Muscle of back (tissue), 11 donors: ENCODE results near the gene AIFM3. TPM values are rescaled to one million over a fixed set of nuclear protein-coding genes. Genes with fewer than 3 reads are reported as not detected.
"Not testable (repeated sequence)": the region's sequence is repeated elsewhere in the genome, so short reads cannot be mapped to it uniquely, and the experiment has no call there.

Experiments
- DNase-seq, 3 donors: peaks; one replicate each; pipeline versions ENCODE4 v3.0.0 to v3.0.0-alpha.2; 2013
- polyA plus RNA-seq, 10 donors: library from polyadenylated mRNA; unstranded; fragments of 120-200 nt; gene quantifications; one replicate each; pipeline ENCODE4 v1.2.1, GENCODE V29; 2013; ENCODE audit not compliant: insufficient read length in 10 of 10

Gene AIFM3
- polyA plus RNA-seq, 10 donors: 0.08 to 0.69 (median 0.31) TPM; not detected in 1

- no peak for DNase-seq
Observed at GRCh38 chr22:21000987-21001600, 34.0 kb downstream of the AIFM3 start.

- peak; percentile 95 to 99 (median 98) for DNase-seq
Observed at GRCh38 chr22:21001601-21002325, 34.7 kb downstream of the AIFM3 start, which contains the start of gene THAP7. Gene THAP7 (minus strand): TSS chr22:21002118. CDS start chr22:21001911, 207 bp downstream.

GRCh38 chr22:21003782-21004181 lies 36.7 kb downstream of the AIFM3 start:
- no peak for DNase-seq

- not testable (repeated sequence) for DNase-seq
Observed at GRCh38 chr22:21009208-21009607, 42.2 kb downstream of the AIFM3 start.

- peak in 2 of 3 donors; percentile 54 to 64 for DNase-seq
Observed at GRCh38 chr22:21009638-21010425, 42.8 kb downstream of the AIFM3 start.

GRCh38 chr22:21010426-21011113 lies 43.5 kb downstream of the AIFM3 start:
- no peak for DNase-seq

- DNase-seq: no peak
Observed at GRCh38 chr22:21012446-21013407, 45.7 kb downstream of the AIFM3 start.

- DNase-seq: no peak
Observed at GRCh38 chr22:21013657-21014201, 46.7 kb downstream of the AIFM3 start.

GRCh38 chr22:21014202-21014725 lies 47.2 kb downstream of the AIFM3 start:
- peak; percentile 88 to 96 (median 90) for DNase-seq

GRCh38 chr22:21014726-21015465 lies 47.8 kb downstream of the AIFM3 start, which contains the start of gene P2RX6:
Gene P2RX6 (plus strand): TSS chr22:21015165. CDS start chr22:21015175, 10 bp downstream.
- peak; percentile 57 to 82 (median 61) for DNase-seq

- peak in 1 of 3 donors; percentile 23 for DNase-seq
Observed at GRCh38 chr22:21015466-21016006, 48.5 kb downstream of the AIFM3 start.

- DNase-seq: no peak
Observed at GRCh38 chr22:21016644-21017420, 49.8 kb downstream of the AIFM3 start.

GRCh38 chr22:21018314-21018713 lies 51.3 kb downstream of the AIFM3 start:
- DNase-seq: no peak

GRCh38 chr22:21020802-21021429 lies 53.9 kb downstream of the AIFM3 start:
- DNase-seq: no peak

GRCh38 chr22:21022507-21022906 lies 55.5 kb downstream of the AIFM3 start:
- DNase-seq: no peak

GRCh38 chr22:21022955-21023614 lies 56.0 kb downstream of the AIFM3 start:
- no peak for DNase-seq

GRCh38 chr22:21025266-21025665 lies 58.2 kb downstream of the AIFM3 start:
- no peak for DNase-seq
